Stomach (tissue), 4 donors: Measurements from ENCODE around the gene SEH1L.

Experiments
- EP300 ChIP-seq: sonication (generic); formaldehyde crosslinking; IDR thresholded peaks from one replicate; pipeline ENCODE4 v1.6.1; 2017; ENCODE audit warnings: antibody characterized with exemption
- POLR2A ChIP-seq, 4 donors: fragments of 450-650 bp; IDR thresholded peaks; one replicate each; pipeline ENCODE4 v1.6.1; 2016; ENCODE audit warnings: antibody characterized with exemption in 4 of 4, control low read depth in 2 of 4, mild to moderate bottlenecking in 1 of 4, moderate library complexity in 1 of 4
- TF ChIP-seq, protein P1 (sequence below), 7 experiments: fragments of 450-650 bp in 4 of 7; fragments of 200-600 bp in 3 of 7; sonication (generic) in 3 of 7; IDR thresholded peaks; one replicate each; pipeline ENCODE4 v1.5.1; 2016 to 2019; ENCODE audit warnings: antibody characterized with exemption in 7 of 7, control low read depth in 2 of 7, mild to moderate bottlenecking in 1 of 7

DNA sequence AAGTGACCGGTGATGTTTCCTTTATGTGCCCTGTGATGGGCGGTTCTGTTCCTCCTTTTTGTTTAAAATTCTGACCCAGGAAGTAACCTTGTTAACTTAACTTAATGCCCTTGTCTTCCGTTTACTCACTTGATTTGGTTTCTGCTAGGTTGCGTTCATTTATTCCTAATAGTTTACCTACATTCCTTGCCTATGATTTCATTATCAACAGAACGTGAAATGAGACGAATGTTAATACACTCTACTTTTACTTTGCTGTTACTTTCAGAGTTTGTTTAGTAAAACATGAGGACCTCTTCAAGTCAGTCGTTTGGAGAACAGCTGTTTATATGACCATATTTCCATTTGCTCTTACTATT is 44.0 kb downstream of the SEH1L start:
- TF ChIP-seq, protein P1, sequence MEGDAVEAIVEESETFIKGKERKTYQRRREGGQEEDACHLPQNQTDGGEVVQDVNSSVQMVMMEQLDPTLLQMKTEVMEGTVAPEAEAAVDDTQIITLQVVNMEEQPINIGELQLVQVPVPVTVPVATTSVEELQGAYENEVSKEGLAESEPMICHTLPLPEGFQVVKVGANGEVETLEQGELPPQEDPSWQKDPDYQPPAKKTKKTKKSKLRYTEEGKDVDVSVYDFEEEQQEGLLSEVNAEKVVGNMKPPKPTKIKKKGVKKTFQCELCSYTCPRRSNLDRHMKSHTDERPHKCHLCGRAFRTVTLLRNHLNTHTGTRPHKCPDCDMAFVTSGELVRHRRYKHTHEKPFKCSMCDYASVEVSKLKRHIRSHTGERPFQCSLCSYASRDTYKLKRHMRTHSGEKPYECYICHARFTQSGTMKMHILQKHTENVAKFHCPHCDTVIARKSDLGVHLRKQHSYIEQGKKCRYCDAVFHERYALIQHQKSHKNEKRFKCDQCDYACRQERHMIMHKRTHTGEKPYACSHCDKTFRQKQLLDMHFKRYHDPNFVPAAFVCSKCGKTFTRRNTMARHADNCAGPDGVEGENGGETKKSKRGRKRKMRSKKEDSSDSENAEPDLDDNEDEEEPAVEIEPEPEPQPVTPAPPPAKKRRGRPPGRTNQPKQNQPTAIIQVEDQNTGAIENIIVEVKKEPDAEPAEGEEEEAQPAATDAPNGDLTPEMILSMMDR (IDR thresholded peaks at IDR 0.05) = no peak
- TF ChIP-seq POLR2A (IDR thresholded peaks at IDR 0.05) (no peak), EP300 (no peak)
